NB4 (cell line): ENCODE results near the gene SCFD2.

ENCODE experiments used
- DNase-seq: peaks from one replicate; pipeline ENCODE4 v3.0.0; 2010; ENCODE audit warnings: low read depth
- H3K4me3 ChIP-seq: one replicate; pipeline ENCODE4 v1.5.1; 2011; ENCODE audit warnings: mild to moderate bottlenecking, low read depth, low read length, moderate library complexity
- MYC ChIP-seq: IDR thresholded peaks from 2 replicates; pipeline ENCODE4 v1.6.1; 2011; ENCODE audit warnings: low read depth, low read length
- POLR2A ChIP-seq: IDR thresholded peaks from 2 replicates; pipeline ENCODE4 v1.6.1; 2011; ENCODE audit warnings: mild to moderate bottlenecking; ENCODE audit not compliant: insufficient read length; ENCODE audit errors: extremely low read depth
- TF ChIP-seq, protein P1 (sequence below): IDR thresholded peaks from 2 replicates; pipeline ENCODE4 v1.6.1; 2011; ENCODE audit warnings: low read depth, low read length
- TF ChIP-seq, protein P2 (sequence below): IDR thresholded peaks from one replicate; pipeline ENCODE4 v1.5.1; 2012; ENCODE audit warnings: low read depth, low read length

The SCFD2 gene

DNA sequence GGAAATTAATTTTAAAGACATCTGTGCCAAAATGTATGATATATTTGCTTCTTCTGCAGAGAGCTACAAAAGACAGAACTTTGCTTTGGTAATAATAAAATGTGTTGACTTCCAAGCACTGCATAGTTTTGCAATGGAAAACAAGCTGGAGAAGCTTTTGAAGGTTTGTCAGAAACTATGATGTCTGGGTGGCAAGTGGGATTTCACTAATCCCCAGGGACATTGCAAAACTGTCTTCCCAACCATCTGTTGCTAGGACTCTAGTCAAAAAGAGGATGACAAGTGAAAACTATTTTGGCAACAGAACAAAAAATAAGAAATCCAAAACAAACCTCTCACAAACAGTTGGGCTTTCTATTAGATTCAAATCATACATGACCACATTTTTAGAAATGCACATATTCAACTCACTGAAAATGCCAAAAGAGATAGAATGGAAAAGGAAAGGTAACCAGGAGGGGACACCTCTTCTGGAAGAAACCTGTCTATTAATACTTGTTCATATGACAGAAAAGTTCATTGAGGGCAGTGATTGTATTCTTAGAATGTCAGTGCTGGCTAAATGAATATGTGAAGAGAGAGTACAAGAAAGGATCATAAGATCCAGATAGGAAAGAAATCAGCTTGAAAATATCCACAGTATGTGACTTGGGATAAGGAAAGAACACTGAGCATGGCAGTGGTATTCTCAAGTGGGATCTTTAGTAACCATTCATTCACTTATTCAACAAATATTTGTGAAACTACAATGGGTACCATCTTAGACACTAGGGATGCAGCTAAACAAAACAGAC lies 275.7 kb downstream of the SCFD2 start:
- H3K4me3 ChIP-seq, result no peak overlapping the region
- peak; percentile 37 for DNase-seq

GRCh38 chr4:53088152-53088551 lies 277.7 kb downstream of the SCFD2 start:
- DNase-seq, result no peak
- no peak overlapping the region for H3K4me3 ChIP-seq
- TF ChIP-seq, protein P1, sequence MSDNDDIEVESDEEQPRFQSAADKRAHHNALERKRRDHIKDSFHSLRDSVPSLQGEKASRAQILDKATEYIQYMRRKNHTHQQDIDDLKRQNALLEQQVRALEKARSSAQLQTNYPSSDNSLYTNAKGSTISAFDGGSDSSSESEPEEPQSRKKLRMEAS, result no peak
- no peak for TF ChIP-seq MYC
- TF ChIP-seq, protein P2, sequence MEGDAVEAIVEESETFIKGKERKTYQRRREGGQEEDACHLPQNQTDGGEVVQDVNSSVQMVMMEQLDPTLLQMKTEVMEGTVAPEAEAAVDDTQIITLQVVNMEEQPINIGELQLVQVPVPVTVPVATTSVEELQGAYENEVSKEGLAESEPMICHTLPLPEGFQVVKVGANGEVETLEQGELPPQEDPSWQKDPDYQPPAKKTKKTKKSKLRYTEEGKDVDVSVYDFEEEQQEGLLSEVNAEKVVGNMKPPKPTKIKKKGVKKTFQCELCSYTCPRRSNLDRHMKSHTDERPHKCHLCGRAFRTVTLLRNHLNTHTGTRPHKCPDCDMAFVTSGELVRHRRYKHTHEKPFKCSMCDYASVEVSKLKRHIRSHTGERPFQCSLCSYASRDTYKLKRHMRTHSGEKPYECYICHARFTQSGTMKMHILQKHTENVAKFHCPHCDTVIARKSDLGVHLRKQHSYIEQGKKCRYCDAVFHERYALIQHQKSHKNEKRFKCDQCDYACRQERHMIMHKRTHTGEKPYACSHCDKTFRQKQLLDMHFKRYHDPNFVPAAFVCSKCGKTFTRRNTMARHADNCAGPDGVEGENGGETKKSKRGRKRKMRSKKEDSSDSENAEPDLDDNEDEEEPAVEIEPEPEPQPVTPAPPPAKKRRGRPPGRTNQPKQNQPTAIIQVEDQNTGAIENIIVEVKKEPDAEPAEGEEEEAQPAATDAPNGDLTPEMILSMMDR, result no peak

More for the DNA sequence above, 275.7 kb downstream of the SCFD2 start:
- TF ChIP-seq, protein P2, result no peak
- TF ChIP-seq POLR2A (no peak), MYC (no peak)
- TF ChIP-seq, protein P1, result no peak

GRCh38 chr4:53076374-53076958 lies 289.4 kb downstream of the SCFD2 start:
- H3K4me3 ChIP-seq, result no peak overlapping the region
- DNase-seq, result no peak
- TF ChIP-seq, protein P1, result no peak
- no peak for TF ChIP-seq POLR2A
- TF ChIP-seq, protein P2, result no peak
- TF ChIP-seq MYC, result no peak

GRCh38 chr4:53075162-53075785 lies 290.6 kb downstream of the SCFD2 start:
- TF ChIP-seq, protein P2, result no peak
- TF ChIP-seq POLR2A (no peak), MYC (no peak)
- TF ChIP-seq, protein P1, result no peak
- H3K4me3 ChIP-seq, result no peak overlapping the region
- DNase-seq, result no peak

GRCh38 chr4:53068755-53069330 lies 297.0 kb downstream of the SCFD2 start:
- no peak for DNase-seq
- no peak overlapping the region for H3K4me3 ChIP-seq
- TF ChIP-seq MYC (no peak), POLR2A (no peak)
- TF ChIP-seq, protein P1, result no peak
- TF ChIP-seq, protein P2, result no peak
